Fibroblast of lung (primary cell): ENCODE results near the gene STKLD1. TPM values are rescaled to one million over a fixed set of nuclear protein-coding genes. Genes with fewer than 3 reads are reported as not detected.

ENCODE experiments used
- DNase-seq, 2 donors: peaks; one replicate each; pipeline versions ENCODE4 v3.0.0 to v3.0.0-alpha.2; 2010; ENCODE audit warnings: low read depth in 2 of 2
- H2AFZ ChIP-seq: 2 replicates; pipeline ENCODE4 v1.5.1; 2012; ENCODE audit warnings: low read length, control low read depth, inconsistent platforms
- H3K27ac ChIP-seq: 2 replicates; pipeline ENCODE4 v1.5.1; 2011; ENCODE audit warnings: low read length, control low read depth; ENCODE audit not compliant: insufficient read depth
- H3K27me3 ChIP-seq: 2 replicates; pipeline ENCODE4 v1.5.1; 2011; ENCODE audit warnings: mild to moderate bottlenecking, low read length; ENCODE audit not compliant: control insufficient read depth, insufficient read depth
- H3K36me3 ChIP-seq: 2 replicates; pipeline ENCODE4 v1.5.1; 2011; ENCODE audit warnings: low read length; ENCODE audit not compliant: control insufficient read depth, insufficient read depth
- H3K4me1 ChIP-seq: 2 replicates; pipeline ENCODE4 v1.5.1; 2011; ENCODE audit warnings: low read length; ENCODE audit not compliant: control insufficient read depth, insufficient read depth; ENCODE audit errors: extremely low read depth
- H3K4me2 ChIP-seq: 2 replicates; pipeline ENCODE4 v1.5.1; 2011; ENCODE audit warnings: low read length, control low read depth; ENCODE audit not compliant: insufficient read depth; ENCODE audit errors: extremely low read depth
- H3K4me3 ChIP-seq, 4 experiments: fragments of 200-600 bp in 1 of 4; sonication (generic) in 1 of 4; replicated peaks in 1 of 4; 2 replicates each; pipeline ENCODE4 v1.5.1; 2011 to 2016; ENCODE audit warnings: low read length in 4 of 4, low read depth in 3 of 4, mild to moderate bottlenecking in 3 of 4, control low read depth in 2 of 4, inconsistent platforms in 1 of 4, mixed read lengths in 1 of 4; ENCODE audit not compliant: insufficient read depth in 1 of 4; ENCODE audit errors: control extremely low read depth in 1 of 4
- H3K79me2 ChIP-seq: 2 replicates; pipeline ENCODE4 v1.5.1; 2012; ENCODE audit warnings: mild to moderate bottlenecking, low read length, inconsistent platforms; ENCODE audit not compliant: control insufficient read depth, insufficient read depth
- H3K9ac ChIP-seq: 2 replicates; pipeline ENCODE4 v1.5.1; 2011; ENCODE audit warnings: mild to moderate bottlenecking, low read length, control low read depth; ENCODE audit not compliant: insufficient read depth
- H3K9me3 ChIP-seq: 2 replicates; pipeline ENCODE4 v1.5.1; 2012; ENCODE audit warnings: low read depth, low read length; ENCODE audit not compliant: control insufficient read depth, insufficient read depth
- H4K20me1 ChIP-seq: 2 replicates; pipeline ENCODE4 v1.5.1; 2011; ENCODE audit warnings: low read length; ENCODE audit not compliant: control insufficient read depth, insufficient read depth; ENCODE audit errors: extremely low read depth
- CTCF ChIP-seq, 2 donors: IDR thresholded peaks in 1 of 2; conservative IDR thresholded peaks in 1 of 2; 1 replicate in 1 of 2; 2 replicates in 1 of 2; pipeline ENCODE4 v1.5.1; 2011 to 2012; ENCODE audit warnings: low read length in 2 of 2, control low read depth in 1 of 2, inconsistent platforms in 1 of 2, low read depth in 1 of 2, mild to moderate bottlenecking in 1 of 2
- EZH2 ChIP-seq: IDR thresholded peaks from 2 replicates; pipeline ENCODE4 v1.5.1; 2012; ENCODE audit warnings: low read length, control low read depth, mild to moderate bottlenecking; ENCODE audit errors: missing control alignments
- polyA plus RNA-seq, 2 donors: library from polyadenylated mRNA; depleted of rRNA in 1 of 2; stranded (reverse) in 1 of 2; unstranded in 1 of 2; fragments of >200 nt; gene quantifications; 2 replicates each; pipeline ENCODE4 v1.2.1, GENCODE V29; 2011 to 2012; ENCODE audit warnings: missing spikeins in 1 of 2
- total RNA-seq: library from RNA; depleted of rRNA; stranded (reverse); fragments of >200 nt; gene quantifications from 2 replicates; pipeline ENCODE4 v1.2.1, GENCODE V29; 2014

The STKLD1 gene
- total and polyA plus RNA-seq, 2 donors (not counting 1 experiment from before 2014, with no cell fraction given) = 0.79 to 0.99 TPM

- Histone ChIP-seq H3K9ac (peak overlapping the region; percentile 97), H4K20me1 (no peaks in the 10 kb centered on the region), H3K27ac (peak overlapping the region; percentile 92), H3K4me2 (peak overlapping the region; percentile 100), H3K27me3 (no peaks in the 10 kb centered on the region), H3K4me1 (peaks cover 11% of the 10 kb centered on the region), H2AFZ (no peak overlapping the region), H3K79me2 (peaks cover 43% of the 10 kb centered on the region), H3K9me3 (no peaks in the 10 kb centered on the region), H3K4me3 (peak overlapping the region; percentile 81 to 95 (median 92)), H3K36me3 (peaks cover 30% of the 10 kb centered on the region)
- DNase-seq = no peak
- no peak for TF ChIP-seq CTCF (conservative IDR thresholded peaks at IDR 0.05 in 1 of 2, IDR thresholded peaks at IDR 0.05 in 1 of 2; ENCODE audit: low read depth in 1 of 2, low read length in 2 of 2)
- no peak for TF ChIP-seq EZH2
These were observed 27.2 kb upstream of the STKLD1 start for GRCh38 chr9:133348718-133349573.

GRCh38 chr9:133349965-133350616, 26.1 kb upstream of the STKLD1 start:
- DNase-seq = no peak
- Histone ChIP-seq H2AFZ (no peak overlapping the region), H3K27ac (peak overlapping the region; percentile 42), H3K4me2 (peak overlapping the region; percentile 100), H3K27me3 (no peaks in the 10 kb centered on the region), H3K36me3 (peaks cover 28% of the 10 kb centered on the region), H3K9ac (no peak overlapping the region), H3K9me3 (no peaks in the 10 kb centered on the region), H3K4me3 (peak overlapping the region in 3 of 4 experiments; percentile 13 to 95 (median 90)), H3K4me1 (peaks cover 11% of the 10 kb centered on the region), H4K20me1 (no peaks in the 10 kb centered on the region), H3K79me2 (peaks cover 43% of the 10 kb centered on the region)
- TF ChIP-seq CTCF (conservative IDR thresholded peaks at IDR 0.05 in 1 of 2, IDR thresholded peaks at IDR 0.05 in 1 of 2; ENCODE audit: low read depth in 1 of 2, low read length in 2 of 2) (no peak), EZH2 (no peak)

- Histone ChIP-seq H3K4me3 (no peak overlapping the region), H3K27ac (no peak overlapping the region), H3K9ac (no peak overlapping the region), H2AFZ (no peak overlapping the region), H3K79me2 (peaks cover 33% of the 10 kb centered on the region), H3K36me3 (peaks cover 26% of the 10 kb centered on the region), H4K20me1 (no peaks in the 10 kb centered on the region), H3K4me1 (peaks cover 7% of the 10 kb centered on the region), H3K27me3 (no peaks in the 10 kb centered on the region), H3K4me2 (no peak overlapping the region), H3K9me3 (no peaks in the 10 kb centered on the region)
- TF ChIP-seq EZH2 = no peak
- TF ChIP-seq CTCF (conservative IDR thresholded peaks at IDR 0.05 in 1 of 2, IDR thresholded peaks at IDR 0.05 in 1 of 2; ENCODE audit: low read depth in 1 of 2, low read length in 2 of 2) = no peak
- DNase-seq = no peak
These were observed 24.6 kb upstream of the STKLD1 start for GRCh38 chr9:133351526-133351907.
